Measurements from ENCODE around the gene SUSD3.

The SUSD3 gene

DNA sequence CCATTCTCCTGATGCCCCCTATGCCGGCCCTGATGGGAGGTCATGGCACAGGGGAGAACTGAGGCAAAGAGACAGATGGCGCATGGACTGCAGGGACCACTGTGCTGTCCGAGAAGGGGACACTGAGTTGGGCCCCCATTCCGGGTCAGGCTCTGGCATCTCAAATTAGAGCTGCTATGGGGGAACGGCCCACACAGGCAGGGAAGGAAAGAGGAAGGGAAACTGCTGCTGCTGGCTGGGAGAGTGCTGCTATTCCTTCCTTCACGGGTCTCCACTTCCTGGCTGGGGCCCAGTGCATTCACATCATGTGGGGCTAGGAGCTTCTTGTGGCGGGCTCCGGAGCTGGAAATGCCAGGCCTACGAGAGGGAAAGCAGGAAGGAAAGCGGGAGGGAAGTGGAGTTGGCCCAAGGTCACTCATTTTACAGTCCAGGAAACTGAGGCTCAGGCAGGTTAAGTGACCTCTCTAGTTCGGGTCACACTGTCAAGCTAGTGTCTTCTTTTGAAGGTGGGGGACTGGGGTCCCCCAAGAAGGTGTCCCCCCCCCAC lies 36.2 kb downstream of the SUSD3 start:
- TF ChIP-seq, protein P1, sequence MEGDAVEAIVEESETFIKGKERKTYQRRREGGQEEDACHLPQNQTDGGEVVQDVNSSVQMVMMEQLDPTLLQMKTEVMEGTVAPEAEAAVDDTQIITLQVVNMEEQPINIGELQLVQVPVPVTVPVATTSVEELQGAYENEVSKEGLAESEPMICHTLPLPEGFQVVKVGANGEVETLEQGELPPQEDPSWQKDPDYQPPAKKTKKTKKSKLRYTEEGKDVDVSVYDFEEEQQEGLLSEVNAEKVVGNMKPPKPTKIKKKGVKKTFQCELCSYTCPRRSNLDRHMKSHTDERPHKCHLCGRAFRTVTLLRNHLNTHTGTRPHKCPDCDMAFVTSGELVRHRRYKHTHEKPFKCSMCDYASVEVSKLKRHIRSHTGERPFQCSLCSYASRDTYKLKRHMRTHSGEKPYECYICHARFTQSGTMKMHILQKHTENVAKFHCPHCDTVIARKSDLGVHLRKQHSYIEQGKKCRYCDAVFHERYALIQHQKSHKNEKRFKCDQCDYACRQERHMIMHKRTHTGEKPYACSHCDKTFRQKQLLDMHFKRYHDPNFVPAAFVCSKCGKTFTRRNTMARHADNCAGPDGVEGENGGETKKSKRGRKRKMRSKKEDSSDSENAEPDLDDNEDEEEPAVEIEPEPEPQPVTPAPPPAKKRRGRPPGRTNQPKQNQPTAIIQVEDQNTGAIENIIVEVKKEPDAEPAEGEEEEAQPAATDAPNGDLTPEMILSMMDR (IDR thresholded peaks at IDR 0.05; ENCODE audit: low read depth, low read length, poor library complexity, severe bottlenecking), result no peak
- TF ChIP-seq EZH2phosphoT487 (IDR thresholded peaks at IDR 0.05; ENCODE audit: borderline replicate concordance, low read length), result no peak
- Histone ChIP-seq H3F3A (ENCODE audit: control insufficient read depth, insufficient read depth) (peaks cover 11% of the 10 kb centered on the region; the same call in 1 of the 2 replicates), H3K4me2 (ENCODE audit: low read length) (peak overlapping the region; percentile 96), H4K20me1 (ENCODE audit: control insufficient read depth, insufficient read depth, low read depth, low read length) (no peaks in the 10 kb centered on the region), H3K4me3 (ENCODE audit: low read length) (peak overlapping the region; percentile 80), H3K4me1 (ENCODE audit: control insufficient read depth, low read length) (peaks cover 67% of the 10 kb centered on the region), H3K27me3 (ENCODE audit: control insufficient read depth, low read length) (no peaks in the 10 kb centered on the region), H3K9me2 (replicated peaks; ENCODE audit: control insufficient read depth, low read length) (no peaks in the 10 kb centered on the region), H3K79me2 (ENCODE audit: control insufficient read depth, low read length) (peaks cover 14% of the 10 kb centered on the region; the same call in 1 of the 2 replicates), H3K27ac (ENCODE audit: low read depth, low read length) (peak overlapping the region; percentile 93), H3K36me3 (ENCODE audit: control insufficient read depth, low read length) (no peaks in the 10 kb centered on the region), H3K9me3 (ENCODE audit: control insufficient read depth, insufficient read depth, low read length) (no peaks in the 10 kb centered on the region)

DNA sequence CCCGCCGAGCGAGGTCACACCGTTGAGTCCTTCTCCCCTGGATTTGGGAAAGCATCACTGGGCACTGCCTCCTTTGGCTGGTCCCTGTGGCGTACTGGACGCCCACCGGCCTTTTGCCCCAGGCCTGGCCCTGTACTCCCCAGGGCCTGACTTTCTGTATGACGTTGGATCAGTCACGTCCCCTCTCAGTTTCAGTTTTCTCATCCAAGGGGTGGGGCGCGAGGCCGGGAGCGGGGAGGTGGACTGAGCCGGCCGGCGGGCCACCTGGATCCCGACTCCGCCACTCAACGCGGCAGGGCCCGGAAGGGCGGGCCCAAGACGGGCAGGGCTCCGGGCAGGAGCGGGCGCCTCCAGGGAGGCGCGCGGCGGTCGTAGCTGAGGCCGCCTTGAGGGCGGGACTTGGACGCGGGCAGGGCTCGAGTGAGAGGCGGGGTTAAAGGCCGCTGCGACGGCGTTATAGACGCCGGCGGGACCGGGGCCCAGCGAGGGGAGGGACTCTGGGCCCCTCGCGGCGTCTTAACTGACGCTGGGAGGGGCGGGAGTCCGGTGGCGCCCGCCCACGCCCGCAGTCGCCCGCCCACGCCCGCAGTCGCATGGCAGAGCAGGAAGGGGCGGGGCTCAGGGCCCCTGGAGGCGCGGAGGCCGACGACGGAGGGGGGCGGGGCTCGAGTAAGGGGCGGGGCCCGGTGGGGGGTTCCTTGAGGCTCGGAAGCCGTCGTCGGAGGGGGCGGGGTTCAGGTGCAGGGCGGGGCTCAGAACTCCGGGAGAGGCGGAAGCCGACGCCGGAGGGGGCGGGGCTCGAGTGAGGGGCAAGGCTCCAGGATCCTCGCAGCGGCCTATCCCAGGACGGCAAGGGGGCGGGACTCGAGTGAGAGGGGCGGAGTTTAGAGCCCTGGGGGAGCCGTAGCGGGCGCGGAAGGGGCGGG lies 37.0 kb downstream of the SUSD3 start:
- peak overlapping the region; percentile 93 for H3K27ac ChIP-seq (ENCODE audit: low read depth, low read length)
- peak overlapping the region; percentile 96 for H3K4me2 ChIP-seq (ENCODE audit: low read length)
- peaks cover 14% of the 10 kb centered on the region; the same call in 1 of the 2 replicates for H3K79me2 ChIP-seq (ENCODE audit: control insufficient read depth, low read length)
- H3K9me2 ChIP-seq (replicated peaks; ENCODE audit: control insufficient read depth, low read length), result no peaks in the 10 kb centered on the region
- no peaks in the 10 kb centered on the region for H4K20me1 ChIP-seq (ENCODE audit: control insufficient read depth, insufficient read depth, low read depth, low read length)
- TF ChIP-seq, protein P1 (IDR thresholded peaks at IDR 0.05; ENCODE audit: low read depth, low read length, poor library complexity, severe bottlenecking), result no peak
- no peak for TF ChIP-seq EZH2phosphoT487 (IDR thresholded peaks at IDR 0.05; ENCODE audit: borderline replicate concordance, low read length)
- H3K36me3 ChIP-seq (ENCODE audit: control insufficient read depth, low read length), result no peaks in the 10 kb centered on the region
- H3F3A ChIP-seq (ENCODE audit: control insufficient read depth, insufficient read depth), result peaks cover 11% of the 10 kb centered on the region; the same call in 1 of the 2 replicates
- H3K27me3 ChIP-seq (ENCODE audit: control insufficient read depth, low read length), result no peaks in the 10 kb centered on the region
- H3K4me1 ChIP-seq (ENCODE audit: control insufficient read depth, low read length), result peaks cover 63% of the 10 kb centered on the region
- H3K9me3 ChIP-seq (ENCODE audit: control insufficient read depth, insufficient read depth, low read length), result no peaks in the 10 kb centered on the region
- H3K4me3 ChIP-seq (ENCODE audit: low read length), result peak overlapping the region; percentile 81

DNA sequence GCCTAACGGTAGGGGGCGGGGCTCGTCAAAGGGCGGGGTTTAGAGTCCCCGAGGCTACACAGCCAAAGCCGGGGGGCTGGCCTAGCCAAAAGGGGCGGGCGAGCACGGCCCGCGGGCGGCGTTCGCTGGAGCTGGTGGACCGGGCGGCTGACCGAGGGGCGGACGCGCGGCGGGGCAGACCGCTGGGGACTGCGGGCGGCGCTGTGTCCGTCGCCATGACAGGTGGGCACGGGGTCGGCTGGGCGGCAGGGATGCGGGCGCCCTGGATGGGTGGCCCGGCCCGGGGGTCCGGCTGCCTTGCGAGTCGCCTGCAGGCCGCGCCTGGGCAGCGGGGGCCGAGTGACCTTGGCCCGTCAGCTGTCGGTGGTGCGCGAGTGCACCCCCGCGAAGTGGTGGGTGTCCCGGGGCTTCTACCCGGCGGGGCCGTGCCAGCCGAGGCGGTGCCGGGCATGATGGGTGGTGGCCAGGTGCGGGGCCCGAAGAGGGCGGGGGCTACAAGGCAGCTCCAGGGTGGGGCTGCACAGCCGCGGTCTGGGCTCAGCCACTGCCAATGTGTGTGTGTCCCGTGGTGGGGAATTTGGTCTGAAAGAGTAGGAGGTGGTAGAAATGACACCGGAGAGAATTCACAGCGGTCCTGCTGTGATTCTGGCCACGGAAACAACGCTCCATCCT lies 37.8 kb downstream of the SUSD3 start, which contains the start of gene CARD19:
Gene CARD19, plus strand, starts transcription at position 87 of the 672 bp plus-strand sequence. Its CDS starts 129 bp downstream, at position 216.
- H4K20me1 ChIP-seq (ENCODE audit: control insufficient read depth, insufficient read depth, low read depth, low read length), result no peaks in the 10 kb centered on the region
- peak within 1 kb of the TSS; percentile 81 for H3K4me3 ChIP-seq (ENCODE audit: low read length)
- no peaks in the 10 kb centered on the region for H3K27me3 ChIP-seq (ENCODE audit: control insufficient read depth, low read length)
- TF ChIP-seq EZH2phosphoT487 (IDR thresholded peaks at IDR 0.05; ENCODE audit: borderline replicate concordance, low read length), result no peak
- TF ChIP-seq, protein P1 (IDR thresholded peaks at IDR 0.05; ENCODE audit: low read depth, low read length, poor library complexity, severe bottlenecking), result no peak
- H3K9me2 ChIP-seq (replicated peaks; ENCODE audit: control insufficient read depth, low read length), result no peaks in the 10 kb centered on the region
- peaks cover 55% of the 10 kb centered on the region for H3K4me1 ChIP-seq (ENCODE audit: control insufficient read depth, low read length)
- H3K36me3 ChIP-seq (ENCODE audit: control insufficient read depth, low read length), result no peaks in the 10 kb centered on the region
- peaks cover 16% of the 10 kb centered on the region for H3K79me2 ChIP-seq (ENCODE audit: control insufficient read depth, low read length)
- H3K9me3 ChIP-seq (ENCODE audit: control insufficient read depth, insufficient read depth, low read length), result no peaks in the 10 kb centered on the region
- H3K27ac ChIP-seq (ENCODE audit: low read depth, low read length), result peak within 1 kb of the TSS; percentile 93
- H3K4me2 ChIP-seq (ENCODE audit: low read length), result peak within 1 kb of the TSS; percentile 96
- peaks cover 11% of the 10 kb centered on the region; the same call in 1 of the 2 replicates for H3F3A ChIP-seq (ENCODE audit: control insufficient read depth, insufficient read depth)
